ENCODE results near the gene USP9X. TPM values are rescaled to one million over a fixed set of nuclear protein-coding genes. Genes with fewer than 3 reads are reported as not detected.
A peak's percentile ranks its signal among the peaks of the same experiment; 100 is the strongest.
"Not testable (repeated sequence)": the region's sequence is repeated elsewhere in the genome, so short reads cannot be mapped to it uniquely, and the experiment has no call there.

USP9X gene
- total RNA-seq, 1 experiment from 2014 or later = 163 TPM

GRCh38 chrX:41105005-41105404 is 19.8 kb downstream of the USP9X start (continued):
- no peak for TF ChIP-seq SMAD4 (CRISPR knock-in tag; IDR thresholded peaks at IDR 0.05)
- TF ChIP-seq FOXJ3 (CRISPR knock-in tag; IDR thresholded peaks at IDR 0.05; ENCODE audit: borderline replicate concordance) = no peak
- no peak for TF ChIP-seq ZNF281 (CRISPR knock-in tag; IDR thresholded peaks at IDR 0.05)
- no peak for TF ChIP-seq IRF1 (CRISPR knock-in tag; IDR thresholded peaks at IDR 0.05)
- TF ChIP-seq ATF2 (CRISPR knock-in tag; IDR thresholded peaks at IDR 0.05; ENCODE audit: borderline replicate concordance, low read depth) = no peak

- ATAC-seq; CTCF ChIA-PET; H3K4me3 Mint-ChIP-seq; POLR2A ChIA-PET; DNase-seq (ENCODE audit: low spot score); H3K27me3 Mint-ChIP-seq (ENCODE audit: low read depth); H3K9me3 Mint-ChIP-seq; H3K27ac Mint-ChIP-seq; H3K36me3 Mint-ChIP-seq: not testable (repeated sequence)
- peaks cover 76% of the 10 kb centered on the region for H3K4me1 Mint-ChIP-seq
These were observed 21.0 kb downstream of the USP9X start for GRCh38 chrX:41106257-41106656.

GRCh38 chrX:41108007-41108406 is 22.8 kb downstream of the USP9X start:
- POLR2A ChIA-PET = no interaction called here
- no peaks in the 10 kb centered on the region for H3K27me3 Mint-ChIP-seq (ENCODE audit: low read depth)
- peaks cover 84% of the 10 kb centered on the region for H3K4me1 Mint-ChIP-seq
- peak overlapping the region; percentile 95 for H3K27ac Mint-ChIP-seq
- no peak for DNase-seq (ENCODE audit: low spot score)
- peak overlapping the region; percentile 55 for H3K4me3 Mint-ChIP-seq
- CTCF ChIA-PET = no interaction called here
- ATAC-seq = 0 out of 2 replicates have a peak, but pooled peaks have one; percentile 9
- no peaks in the 10 kb centered on the region for H3K9me3 Mint-ChIP-seq
- no peaks in the 10 kb centered on the region for H3K36me3 Mint-ChIP-seq
- no peak for TF ChIP-seq ZNF425 (CRISPR knock-in tag; conservative IDR thresholded peaks at IDR 0.05)
- TF ChIP-seq NR3C1 (CRISPR knock-in tag; conservative IDR thresholded peaks at IDR 0.05; ENCODE audit: low read depth) = no peak
- TF ChIP-seq ATF1 (CRISPR knock-in tag; IDR thresholded peaks at IDR 0.05) = no peak
- no peak for TF ChIP-seq ZMAT4 (CRISPR knock-in tag; IDR thresholded peaks at IDR 0.05)
- no peak for TF ChIP-seq E2F1 (CRISPR knock-in tag; IDR thresholded peaks at IDR 0.05)
- TF ChIP-seq ATF6 (CRISPR knock-in tag; IDR thresholded peaks at IDR 0.05) = no peak
- TF ChIP-seq ESRRA (CRISPR knock-in tag; IDR thresholded peaks at IDR 0.05; ENCODE audit: borderline replicate concordance) = no peak
- TF ChIP-seq IRF1 (CRISPR knock-in tag; IDR thresholded peaks at IDR 0.05) = no peak
- TF ChIP-seq MAX (CRISPR knock-in tag; IDR thresholded peaks at IDR 0.05) = no peak
- no peak for TF ChIP-seq RELA (CRISPR knock-in tag; IDR thresholded peaks at IDR 0.05; ENCODE audit: borderline replicate concordance)
- no peak for TF ChIP-seq SP1 (CRISPR knock-in tag; conservative IDR thresholded peaks at IDR 0.05)
- no peak for TF ChIP-seq NR2C2 (CRISPR knock-in tag; IDR thresholded peaks at IDR 0.05)
- TF ChIP-seq JUN (CRISPR knock-in tag; IDR thresholded peaks at IDR 0.05) = no peak
- no peak for TF ChIP-seq CDX4 (CRISPR knock-in tag; IDR thresholded peaks at IDR 0.05; ENCODE audit: borderline replicate concordance)
- no peak for TF ChIP-seq ATF3 (CRISPR knock-in tag; conservative IDR thresholded peaks at IDR 0.05)
- TF ChIP-seq CREM (CRISPR knock-in tag; IDR thresholded peaks at IDR 0.05) = no peak
- no peak for TF ChIP-seq FOXJ3 (CRISPR knock-in tag; IDR thresholded peaks at IDR 0.05; ENCODE audit: borderline replicate concordance)
